HK-2 (cell line): ENCODE results near the gene UQCRFS1.

Experiments
- DNase-seq: peaks from one replicate; pipeline ENCODE4 v3.0.0-alpha.2; 2018; ENCODE audit not compliant: unreplicated experiment

UQCRFS1 gene

DNA sequence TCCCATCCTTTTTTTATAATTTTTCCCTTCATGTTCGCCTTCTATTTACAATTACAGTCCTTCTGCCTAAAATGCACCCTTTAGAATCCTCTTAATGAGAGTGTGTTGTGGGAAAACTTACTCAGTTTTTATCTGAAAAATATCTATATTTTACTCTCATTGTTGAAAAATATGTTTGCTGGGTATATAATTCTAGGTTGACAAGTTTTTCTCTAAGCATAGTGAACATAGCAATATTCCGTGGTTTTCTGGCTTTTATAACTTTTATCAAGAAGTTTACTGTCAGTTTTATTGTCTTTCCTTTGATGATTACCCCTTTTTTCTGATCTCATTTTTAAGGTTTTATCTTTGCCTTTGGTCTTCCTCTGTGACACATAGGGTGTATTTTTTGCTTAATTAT lies 57.3 kb downstream of the UQCRFS1 start:
- no peak for DNase-seq
